NCI-H526 treated with DMSO at 0.1 percent for 48 hours (cell line): ENCODE data around the gene PPIE.

Experiments used
- DNase-seq: peaks from one replicate; lab custom pipeline; 2025; lab: John Stamatoyannopoulos, UW

Gene PPIE

DNA sequence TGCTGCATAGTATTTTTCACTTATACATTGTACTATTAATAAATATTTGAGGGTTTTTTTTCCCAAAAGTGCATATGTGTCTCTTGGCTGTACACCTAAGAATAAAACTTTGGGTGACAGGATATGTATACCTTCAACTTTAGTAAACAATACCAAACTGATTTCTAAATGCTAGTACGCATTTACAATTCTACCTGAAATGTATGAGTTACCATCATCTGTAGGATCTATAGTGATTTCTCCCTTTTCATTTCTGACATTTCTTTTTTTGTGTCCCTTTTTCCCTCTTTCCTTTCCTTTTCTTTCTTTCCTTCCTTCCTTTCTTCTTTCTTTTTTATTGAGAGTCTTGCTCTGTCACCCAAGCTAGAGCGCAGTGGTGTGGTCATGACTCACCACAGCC, 66.7 kb downstream of the PPIE start:
- no peak for DNase-seq

DNA sequence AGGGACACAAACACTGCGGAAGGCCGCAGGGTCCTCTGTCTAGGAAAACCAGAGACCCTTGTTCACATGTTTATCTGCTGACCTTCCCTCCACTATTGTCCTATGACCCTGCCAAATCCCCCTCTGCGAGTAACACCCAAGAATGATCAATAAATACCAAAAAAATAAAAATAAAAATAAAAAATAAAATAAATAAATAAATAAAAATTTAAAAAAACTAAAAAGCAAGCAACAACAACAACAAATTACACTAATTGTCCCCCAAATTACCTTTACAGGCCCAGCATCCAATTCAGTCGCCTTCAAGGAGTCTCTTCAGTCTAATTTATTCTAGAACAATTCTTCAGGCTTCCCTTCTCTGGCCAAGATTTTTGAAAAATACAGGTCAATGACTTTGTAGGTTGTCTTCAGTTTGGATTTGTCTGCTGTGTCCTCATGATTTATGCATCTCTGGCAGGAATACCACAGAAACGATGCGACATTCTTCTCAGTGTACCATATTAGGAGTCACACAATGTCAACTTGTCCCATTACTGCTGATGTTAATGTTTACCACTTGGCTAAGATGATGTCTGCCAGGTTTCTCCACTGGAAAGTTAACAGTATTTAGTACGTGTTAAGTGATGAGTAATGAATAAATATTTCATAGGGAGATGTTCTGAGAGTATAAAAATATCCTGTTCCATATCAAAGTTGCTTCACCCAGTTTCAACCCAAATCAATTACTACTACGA, 70.3 kb downstream of the PPIE start:
- DNase-seq = no peak

GRCh38 chr1:39812913-39813312, 74.2 kb downstream of the PPIE start:
- DNase-seq = no peak
